MCF 10A (cell line): ENCODE data around the gene SNAPC4. TPM values are rescaled to one million over a fixed set of nuclear protein-coding genes. Genes with fewer than 3 reads are reported as not detected.

Source experiments
- BruUV-seq: library from RNA; stranded (reverse); fragments of 400-500 nt; replicated peaks from 2 replicates; lab custom pipeline; 2021; lab: Mats Ljungman, UMichigan
- CTCF ChIA-PET: fragments of 300-600 bp; sonication (Branson Sonifier 250); formaldehyde crosslinking; extraction: SDS; loops from one replicate; lab custom pipeline; 2021; ENCODE audit warnings: antibody characterized with exemption, inconsistent platforms; lab: Yijun Ruan, JAX
- POLR2A ChIA-PET: fragments of 300-600, 350-650 bp; sonication (Branson Sonifier 250); formaldehyde crosslinking; extraction: SDS; loops from one replicate; lab custom pipeline; 2020; ENCODE audit warnings: antibody characterized with exemption, inconsistent platforms; lab: Yijun Ruan, JAX
- DNase-seq: peaks from one replicate; pipeline ENCODE4 v3.0.0-alpha.2; 2018; ENCODE audit not compliant: unreplicated experiment
- H3K27ac Mint-ChIP-seq: one replicate; pipeline ENCODE4 v1.8.0; 2022; ENCODE audit warnings: mild to moderate bottlenecking, low read depth, mixed read lengths; ENCODE audit not compliant: unreplicated experiment
- H3K27me3 Mint-ChIP-seq: one replicate; pipeline ENCODE4 v1.8.0; 2022; ENCODE audit warnings: mixed read lengths; ENCODE audit not compliant: insufficient read depth, unreplicated experiment
- H3K36me3 Mint-ChIP-seq: one replicate; pipeline ENCODE4 v1.8.0; 2022; ENCODE audit warnings: mild to moderate bottlenecking, moderate library complexity, mixed read lengths; ENCODE audit not compliant: insufficient read depth, unreplicated experiment
- H3K4me1 Mint-ChIP-seq: one replicate; pipeline ENCODE4 v1.8.0; 2022; ENCODE audit warnings: mixed read lengths; ENCODE audit not compliant: insufficient read depth, unreplicated experiment
- H3K4me3 Mint-ChIP-seq: one replicate; pipeline ENCODE4 v1.8.0; 2022; ENCODE audit warnings: mild to moderate bottlenecking, moderate library complexity, mixed read lengths; ENCODE audit not compliant: unreplicated experiment
- H3K9me3 Mint-ChIP-seq: one replicate; pipeline ENCODE4 v1.8.0; 2022; ENCODE audit warnings: mixed read lengths; ENCODE audit not compliant: unreplicated experiment
- CTCF ChIP-seq: fragments of 200-600 bp; IDR thresholded peaks from one replicate; pipeline ENCODE4 v1.8.0; 2022; ENCODE audit warnings: antibody characterized with exemption, mild to moderate bottlenecking; ENCODE audit not compliant: unreplicated experiment
- intact Hi-C: fragments of 100-400 bp; cut with micrococcal nuclease; formaldehyde crosslinking; loops from 2 replicates; pipeline ENCODE4 v1.14.1; 2022
- total RNA-seq: library from RNA; stranded (reverse); gene quantifications from 2 replicates; pipeline ENCODE4 v1.2.3, GENCODE V29; 2022

The SNAPC4 gene
- total RNA-seq, 1 experiment from 2014 or later = 9.9 TPM

- no peak for DNase-seq
- Mint-ChIP-seq H3K27me3 (no peaks in the 10 kb centered on the region), H3K36me3 (peaks cover 85% of the 10 kb centered on the region), H3K4me3 (no peak overlapping the region), H3K4me1 (no peaks in the 10 kb centered on the region), H3K9me3 (no peaks in the 10 kb centered on the region), H3K27ac (no peak overlapping the region)
- no peak for TF ChIP-seq CTCF
- no TSS peak for BruUV-seq
- POLR2A ChIA-PET = interaction anchor here (0.6 kb wide), 2 partner anchors 18 to 175 kb away, joined by 3 read pairs; no protein-coding TSS in a partner anchor
- intact Hi-C loops = no loop called here
- CTCF ChIA-PET = interaction anchor here (0.5 to 2.0 kb wide), 3 partner anchors 8 to 468 kb away, joined by 3 to 5 read pairs (median 3); partner anchors contain the start of gene DNLZ
These were observed 8.0 kb downstream of the SNAPC4 start for GRCh38 chr9:136391737-136392537.

GRCh38 chr9:136389396-136389795 is 10.6 kb downstream of the SNAPC4 start:
- Mint-ChIP-seq H3K9me3 (no peaks in the 10 kb centered on the region), H3K27me3 (no peaks in the 10 kb centered on the region), H3K36me3 (peaks cover 85% of the 10 kb centered on the region), H3K4me1 (no peaks in the 10 kb centered on the region), H3K27ac (no peak overlapping the region), H3K4me3 (no peak overlapping the region)
- POLR2A ChIA-PET = no interaction called here
- no peak for TF ChIP-seq CTCF
- no TSS peak for BruUV-seq
- DNase-seq = no peak
- CTCF ChIA-PET = interaction anchor here (0.6 to 2.4 kb wide), 7 partner anchors 11 to 283 kb away, joined by 3 to 9 read pairs (median 4); partner anchors contain the start of gene DNLZ
- intact Hi-C loops = no loop called here

GRCh38 chr9:136387217-136387616 is 12.8 kb downstream of the SNAPC4 start:
- DNase-seq = no peak
- no peak for TF ChIP-seq CTCF
- Mint-ChIP-seq H3K27ac (no peak overlapping the region), H3K4me3 (no peak overlapping the region), H3K4me1 (no peaks in the 10 kb centered on the region), H3K9me3 (no peaks in the 10 kb centered on the region), H3K27me3 (no peaks in the 10 kb centered on the region), H3K36me3 (peaks cover 81% of the 10 kb centered on the region)
- intact Hi-C loops = no loop called here
- ChIA-PET CTCF (interaction anchor here (2.4 kb wide), 1 partner anchor 24 kb away, joined by 9 read pairs; the partner anchor contains the start of gene DNLZ), POLR2A (no interaction called here)
- BruUV-seq = no TSS peak

GRCh38 chr9:136386018-136386417 is 14.0 kb downstream of the SNAPC4 start:
- CTCF ChIA-PET = interaction anchor here (1.3 kb wide), 1 partner anchor 23 kb away, joined by 4 read pairs; the partner anchor contains the start of gene DNLZ
- Mint-ChIP-seq H3K9me3 (no peaks in the 10 kb centered on the region), H3K36me3 (peaks cover 79% of the 10 kb centered on the region)

More at GRCh38 chr9:136386018-136386417, 14.0 kb downstream of the SNAPC4 start:
- no peak overlapping the region for H3K27ac Mint-ChIP-seq
- no peak for TF ChIP-seq CTCF
- BruUV-seq = no TSS peak
- POLR2A ChIA-PET = no interaction called here
- H3K27me3 Mint-ChIP-seq = no peaks in the 10 kb centered on the region
- no peak for DNase-seq
- intact Hi-C loops = no loop called here
- H3K4me3 Mint-ChIP-seq = no peak overlapping the region
- H3K4me1 Mint-ChIP-seq = no peaks in the 10 kb centered on the region
